ENCODE results near the gene BRPF1.

Gene BRPF1

GRCh38 chr3:9703736-9704346 lies 27.7 kb upstream of the BRPF1 start, which contains the start of gene CPNE9:
Gene CPNE9 (plus strand): TSS chr3:9703833. CDS start chr3:9703997, 164 bp downstream.
- no peak for DNase-seq (ENCODE audit: low spot score)

DNA sequence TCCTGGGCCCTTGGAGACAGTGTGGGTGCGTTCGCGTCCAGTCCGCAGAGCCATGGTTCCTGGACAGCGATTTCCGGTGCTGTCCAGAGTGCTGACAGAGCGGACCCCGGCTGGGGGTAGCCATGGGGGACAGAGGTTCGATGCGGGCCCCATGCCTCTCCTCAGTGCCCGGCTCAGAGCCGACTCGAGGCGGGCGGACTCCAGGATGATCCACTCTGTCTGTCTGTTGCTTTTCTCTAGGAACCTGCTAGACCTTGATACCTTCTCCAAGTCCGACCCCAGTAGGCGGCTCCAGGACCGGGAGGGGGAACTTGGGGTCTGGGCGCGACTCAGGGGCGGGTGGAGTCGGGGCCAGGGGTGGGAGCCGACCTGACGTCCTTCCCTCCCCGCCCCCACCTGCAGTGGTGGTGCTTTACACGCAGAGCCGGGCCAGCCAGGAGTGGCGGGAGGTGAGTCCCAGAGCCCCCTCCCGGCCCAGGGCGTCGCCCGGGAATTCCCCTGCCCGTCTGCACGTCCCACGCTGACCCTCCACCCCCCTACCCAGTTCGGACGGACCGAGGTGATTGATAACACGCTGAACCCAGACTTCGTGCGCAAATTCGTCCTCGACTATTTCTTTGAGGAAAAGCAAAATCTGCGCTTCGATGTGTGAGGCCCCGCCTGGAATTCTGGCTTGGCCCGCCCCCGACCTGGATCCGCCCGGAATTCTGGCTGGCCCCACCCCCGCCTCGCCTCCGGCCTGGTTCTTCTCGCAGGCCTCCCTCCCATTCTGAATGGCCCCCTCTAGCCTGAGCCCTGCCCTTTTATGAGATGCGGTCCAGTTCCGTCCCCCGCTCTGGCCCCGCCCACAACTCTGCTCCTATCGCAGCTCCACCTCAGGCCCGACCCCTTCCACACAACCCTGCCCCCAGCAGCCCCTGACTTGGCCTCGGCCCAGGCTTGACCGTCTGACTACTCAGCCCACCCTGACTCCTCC lies 26.9 kb upstream of the BRPF1 start:
- DNase-seq (ENCODE audit: low spot score): no peak

- DNase-seq (ENCODE audit: low spot score): no peak
Observed at GRCh38 chr3:9710174-9710739, 21.3 kb upstream of the BRPF1 start.

- no peak for DNase-seq (ENCODE audit: low spot score)
Observed at GRCh38 chr3:9712415-9712814, 19.1 kb upstream of the BRPF1 start.

DNA sequence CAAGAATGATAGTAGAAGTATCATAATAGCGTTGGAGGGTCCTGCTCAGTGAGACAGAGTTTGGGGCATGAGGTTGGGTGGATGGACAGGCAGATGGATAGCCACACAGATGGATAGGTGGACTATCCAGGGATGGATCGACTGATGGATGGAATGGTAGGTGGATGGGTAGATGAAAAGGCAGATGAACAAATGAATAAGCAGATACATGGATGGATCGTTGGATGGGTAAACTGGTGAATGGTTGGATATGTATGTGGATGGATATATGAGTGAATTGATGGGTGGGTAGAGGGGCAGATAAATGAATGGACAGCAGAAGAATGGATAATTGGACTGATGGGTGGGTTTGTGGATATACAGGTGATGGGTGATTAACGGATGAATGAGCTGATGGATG lies 18.4 kb upstream of the BRPF1 start:
- DNase-seq (ENCODE audit: low spot score): no peak

DNA sequence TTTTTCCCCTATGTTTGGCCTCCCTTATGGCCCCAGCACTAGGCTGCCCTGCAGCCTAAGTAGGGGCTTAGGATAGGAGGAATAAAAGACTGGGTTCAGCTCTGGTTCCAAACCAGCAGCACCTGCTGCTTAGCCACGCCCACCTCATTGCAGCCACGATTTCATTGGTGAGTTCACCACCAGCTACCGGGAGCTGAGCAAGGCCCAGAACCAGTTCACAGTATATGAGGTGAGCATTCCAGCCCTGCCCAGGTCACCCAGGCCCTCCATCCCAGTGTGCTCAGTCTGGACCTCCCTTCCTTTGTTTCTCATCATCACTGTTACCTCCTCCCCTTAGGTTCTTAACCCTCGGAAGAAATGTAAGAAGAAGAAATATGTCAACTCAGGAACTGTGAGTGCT lies 16.4 kb upstream of the BRPF1 start:
- no peak for DNase-seq (ENCODE audit: low spot score)

DNA sequence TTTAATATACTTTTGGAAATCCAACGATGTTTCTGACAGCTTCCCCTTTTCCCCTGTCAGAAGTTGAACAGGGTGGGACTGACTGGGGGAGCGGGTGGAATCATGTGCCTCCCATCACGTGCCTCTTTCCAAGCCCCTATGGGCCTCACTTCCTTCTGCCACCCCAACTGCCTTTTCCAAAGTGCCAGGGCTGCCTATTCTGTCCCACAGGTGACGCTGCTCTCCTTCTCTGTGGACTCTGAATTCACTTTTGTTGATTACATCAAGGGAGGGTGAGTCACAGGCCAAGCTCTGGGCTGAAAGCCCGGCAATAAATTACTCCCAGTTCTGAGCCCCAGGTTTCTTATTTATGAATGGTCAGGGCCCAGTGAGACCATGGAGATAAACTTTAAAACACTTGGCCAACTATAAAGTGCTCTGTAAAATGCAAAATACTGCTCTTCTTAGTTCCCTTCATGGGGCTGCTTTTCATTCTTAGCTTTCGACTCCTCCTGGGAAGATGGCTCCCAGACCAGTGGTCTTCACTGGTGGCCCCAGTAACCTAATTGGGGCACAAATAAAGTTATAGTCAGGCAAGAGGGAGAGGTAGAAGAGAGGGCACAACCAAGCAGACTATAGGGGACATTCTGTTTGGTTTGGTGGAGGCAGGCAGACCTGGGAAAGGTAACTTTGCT lies 15.6 kb upstream of the BRPF1 start:
- peak; percentile 66 for DNase-seq (ENCODE audit: low spot score)

GRCh38 chr3:9716801-9717555 lies 14.6 kb upstream of the BRPF1 start:
- no peak for DNase-seq (ENCODE audit: low spot score)

DNA sequence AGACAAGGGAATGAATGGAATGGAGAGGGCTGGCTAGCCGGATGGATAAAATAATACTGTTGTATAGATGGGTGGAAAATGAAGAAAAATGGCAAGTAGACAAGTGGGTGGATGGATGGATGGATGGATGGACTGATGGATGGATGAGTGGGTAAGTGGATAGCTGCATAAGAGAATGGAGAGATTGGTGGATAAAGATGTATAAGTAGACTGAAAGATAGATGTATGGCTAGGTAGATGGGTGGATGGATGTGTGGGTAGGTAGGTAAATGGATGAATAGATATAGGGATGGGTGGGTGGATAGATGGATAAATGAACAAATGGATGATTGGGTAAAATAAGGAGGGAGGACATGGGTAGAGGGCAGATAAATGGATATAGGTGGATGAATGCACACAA lies 14.0 kb upstream of the BRPF1 start:
- no peak for DNase-seq (ENCODE audit: low spot score)

GRCh38 chr3:9718118-9718517 lies 13.4 kb upstream of the BRPF1 start:
- no peak for DNase-seq (ENCODE audit: low spot score)

GRCh38 chr3:9721015-9721699 lies 10.4 kb upstream of the BRPF1 start:
- DNase-seq (ENCODE audit: low spot score): no peak

DNA sequence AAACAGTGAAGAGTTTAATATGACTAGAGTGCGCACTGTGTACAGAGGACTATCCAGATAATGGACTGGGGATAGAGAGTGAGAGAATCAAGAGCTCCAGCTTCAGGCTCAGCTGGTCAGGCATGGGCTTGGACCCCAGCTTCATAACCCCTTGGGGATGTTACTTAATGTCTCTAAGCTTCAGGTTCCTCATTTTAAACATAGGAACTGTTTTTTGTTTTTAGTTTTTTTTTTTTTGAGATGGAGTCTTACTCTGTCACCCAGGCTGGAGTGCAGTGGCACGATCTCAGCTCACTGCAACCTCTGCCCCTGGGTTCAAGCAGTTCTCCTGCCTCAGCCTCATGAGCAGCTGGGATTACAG lies 9.9 kb upstream of the BRPF1 start:
- DNase-seq (ENCODE audit: low spot score): no peak

DNA sequence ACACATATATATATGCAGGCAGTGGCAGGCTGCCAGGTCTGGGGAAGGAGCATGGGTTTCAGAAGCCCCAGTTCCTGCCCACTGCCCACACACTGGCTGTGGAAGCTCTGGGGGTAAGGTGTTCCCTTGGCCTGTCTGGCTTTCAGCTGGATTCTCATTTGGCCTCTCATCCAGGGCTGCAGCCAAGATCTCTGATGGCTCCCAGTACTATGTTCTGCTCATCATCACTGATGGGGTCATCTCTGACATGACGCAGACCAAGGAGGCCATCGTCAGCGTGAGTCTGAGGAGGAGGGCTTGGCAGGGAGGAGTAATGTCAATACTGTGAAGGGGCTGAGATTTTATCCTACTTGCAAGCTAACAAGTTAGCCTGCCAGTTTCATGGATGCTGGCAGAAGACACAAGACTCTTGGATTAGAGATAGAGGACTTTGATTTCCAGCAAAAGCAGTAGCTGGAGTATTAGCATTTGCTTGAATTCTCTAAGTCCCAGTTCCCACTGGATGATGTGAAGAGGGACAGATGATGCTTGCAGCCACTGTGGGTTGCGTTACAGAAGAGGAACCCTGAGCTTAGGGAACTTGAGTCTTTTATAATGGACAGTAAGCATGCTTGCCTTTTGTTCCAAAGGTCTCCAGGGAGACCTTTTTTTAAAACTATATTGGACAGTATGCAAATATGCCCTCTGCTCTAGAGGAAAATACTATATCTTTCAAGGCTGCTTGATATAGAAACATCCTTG lies 5.6 kb upstream of the BRPF1 start:
- no peak for DNase-seq (ENCODE audit: low spot score)

- DNase-seq (ENCODE audit: low spot score): no peak
Observed at GRCh38 chr3:9727041-9727595, 4.4 kb upstream of the BRPF1 start.

GRCh38 chr3:9727743-9728142 lies 3.8 kb upstream of the BRPF1 start:
- no peak for DNase-seq (ENCODE audit: low spot score)

DNA sequence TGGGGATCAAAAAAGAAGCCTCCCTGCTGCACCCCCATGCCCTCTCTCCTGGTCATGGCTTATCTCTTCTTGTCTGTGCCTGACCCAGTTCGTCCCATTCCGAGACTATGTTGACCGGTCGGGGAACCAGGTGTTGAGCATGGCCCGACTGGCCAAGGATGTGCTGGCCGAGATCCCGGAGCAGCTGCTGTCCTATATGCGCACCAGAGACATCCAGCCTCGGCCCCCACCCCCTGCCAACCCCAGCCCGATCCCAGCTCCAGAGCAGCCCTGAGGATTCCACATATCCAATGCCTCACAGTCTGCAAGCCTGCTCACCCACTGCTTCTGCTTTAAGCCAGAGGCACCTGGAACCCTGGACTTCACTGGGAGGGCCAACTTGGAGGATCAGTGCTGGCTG lies 2.1 kb upstream of the BRPF1 start:
- DNase-seq (ENCODE audit: low spot score): no peak

DNA sequence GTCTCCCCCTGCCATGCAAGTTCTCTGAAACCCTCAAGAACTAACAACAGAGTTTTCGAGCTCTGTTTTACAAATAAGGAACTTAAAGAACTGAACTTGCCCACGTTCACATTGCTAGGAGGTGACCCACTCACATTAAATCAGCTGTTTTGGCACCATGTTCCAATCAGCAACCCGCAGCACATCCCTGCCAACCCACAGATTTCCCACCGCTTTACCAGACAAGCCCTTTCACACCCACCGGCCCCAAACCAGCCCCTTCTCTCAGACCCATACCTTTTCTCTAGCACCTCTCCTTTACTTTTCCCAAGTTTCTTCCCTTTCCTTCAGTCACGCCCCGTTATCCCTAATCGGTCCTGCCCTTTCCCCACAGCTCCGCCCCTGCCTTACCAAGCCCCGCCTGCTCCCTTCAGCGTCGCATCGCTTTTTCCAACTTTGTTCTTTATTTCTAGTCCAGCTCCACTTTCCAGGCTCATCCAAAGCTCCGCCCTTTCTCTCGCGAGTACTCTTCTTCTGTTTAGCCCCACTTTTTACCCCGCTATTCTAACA lies 804 bp upstream of the BRPF1 start:
- no peak for DNase-seq (ENCODE audit: low spot score)

- DNase-seq (ENCODE audit: low spot score): no peak
Observed at GRCh38 chr3:9732080-9732739, 675 bp downstream of the BRPF1 start.

- no peak for DNase-seq (ENCODE audit: low spot score)
Observed at GRCh38 chr3:9732740-9733115, 1.2 kb downstream of the BRPF1 start.

All from globus pallidus (tissue), 1 donor.